ENCODE results near the gene NPTN. TPM values are rescaled to one million over a fixed set of nuclear protein-coding genes. Genes with fewer than 3 reads are reported as not detected.
A peak's percentile ranks its signal among the peaks of the same experiment; 100 is the strongest.
"Not testable (repeated sequence)": the region's sequence is repeated elsewhere in the genome, so short reads cannot be mapped to it uniquely, and the experiment has no call there.

Gene NPTN
- total RNA-seq, 1 donor from 2014 or later, result 86.6 TPM

GRCh38 chr15:73584699-73585420, 48.3 kb downstream of the NPTN start:
- Mint-ChIP-seq H3K27ac (ENCODE audit: unreplicated experiment) (peak overlapping the region; percentile 18), H3K4me3 (ENCODE audit: unreplicated experiment) (no peak overlapping the region), H3K4me1 (ENCODE audit: low read depth, unreplicated experiment) (no peaks in the 10 kb centered on the region), H3K36me3 (ENCODE audit: unreplicated experiment) (peaks cover 10% of the 10 kb centered on the region), H3K9me3 (ENCODE audit: unreplicated experiment) (no peaks in the 10 kb centered on the region), H3K27me3 (ENCODE audit: unreplicated experiment) (peaks cover 3% of the 10 kb centered on the region)
- no peak for TF ChIP-seq CTCF (IDR thresholded peaks at IDR 0.05; ENCODE audit: partially characterized antibody, unreplicated experiment)
- DNase-seq, result no peak

GRCh38 chr15:73583544-73583943, 49.6 kb downstream of the NPTN start:
- Mint-ChIP-seq H3K27me3 (ENCODE audit: unreplicated experiment) (peaks cover 3% of the 10 kb centered on the region), H3K4me1 (ENCODE audit: low read depth, unreplicated experiment) (no peaks in the 10 kb centered on the region), H3K4me3 (ENCODE audit: unreplicated experiment) (no peak overlapping the region), H3K36me3 (ENCODE audit: unreplicated experiment) (peaks cover 8% of the 10 kb centered on the region), H3K9me3 (ENCODE audit: unreplicated experiment) (no peaks in the 10 kb centered on the region), H3K27ac (ENCODE audit: unreplicated experiment) (no peak overlapping the region)
- TF ChIP-seq CTCF (IDR thresholded peaks at IDR 0.05; ENCODE audit: partially characterized antibody, unreplicated experiment), result no peak
- DNase-seq, result no peak

- Mint-ChIP-seq H3K27me3 (ENCODE audit: unreplicated experiment) (peaks cover 3% of the 10 kb centered on the region), H3K4me1 (ENCODE audit: low read depth, unreplicated experiment) (peaks cover 5% of the 10 kb centered on the region), H3K27ac (ENCODE audit: unreplicated experiment) (no peak overlapping the region), H3K4me3 (ENCODE audit: unreplicated experiment) (no peak overlapping the region), H3K9me3 (ENCODE audit: unreplicated experiment) (no peaks in the 10 kb centered on the region), H3K36me3 (ENCODE audit: unreplicated experiment) (peaks cover 5% of the 10 kb centered on the region)
- no peak for DNase-seq
- TF ChIP-seq CTCF (IDR thresholded peaks at IDR 0.05; ENCODE audit: partially characterized antibody, unreplicated experiment), result no peak
Measured at GRCh38 chr15:73582851-73583379, 50.3 kb downstream of the NPTN start.

- H3K36me3 Mint-ChIP-seq (ENCODE audit: unreplicated experiment), result peaks cover 5% of the 10 kb centered on the region
- no peak overlapping the region for H3K4me3 Mint-ChIP-seq (ENCODE audit: unreplicated experiment)
- peak overlapping the region; percentile 3 for H3K27ac Mint-ChIP-seq (ENCODE audit: unreplicated experiment)
- no peak for DNase-seq
- TF ChIP-seq CTCF (IDR thresholded peaks at IDR 0.05; ENCODE audit: partially characterized antibody, unreplicated experiment), result no peak
- no peaks in the 10 kb centered on the region for H3K9me3 Mint-ChIP-seq (ENCODE audit: unreplicated experiment)
- peaks cover 12% of the 10 kb centered on the region for H3K4me1 Mint-ChIP-seq (ENCODE audit: low read depth, unreplicated experiment)
- no peaks in the 10 kb centered on the region for H3K27me3 Mint-ChIP-seq (ENCODE audit: unreplicated experiment)
Measured at GRCh38 chr15:73578026-73578425, 55.2 kb downstream of the NPTN start.

GRCh38 chr15:73577593-73577992, 55.6 kb downstream of the NPTN start:
- H3K27me3 Mint-ChIP-seq (ENCODE audit: unreplicated experiment); DNase-seq; H3K36me3 Mint-ChIP-seq (ENCODE audit: unreplicated experiment); H3K9me3 Mint-ChIP-seq (ENCODE audit: unreplicated experiment); H3K4me3 Mint-ChIP-seq (ENCODE audit: unreplicated experiment): not testable (repeated sequence)
- Mint-ChIP-seq H3K4me1 (ENCODE audit: low read depth, unreplicated experiment) (peaks cover 12% of the 10 kb centered on the region), H3K27ac (ENCODE audit: unreplicated experiment) (peak overlapping the region; percentile 3)
